ENCODE data around the gene ABCA13.

The ABCA13 gene

GRCh38 chr7:48295296-48295971 lies 124.2 kb downstream of the ABCA13 start:
- H3K9me3 ChIP-seq (ENCODE audit: control insufficient read depth, insufficient read depth, low read length), result no peaks in the 10 kb centered on the region
- H3K27ac ChIP-seq (ENCODE audit: low read length), result no peak overlapping the region
- no peaks in the 10 kb centered on the region; the same call in 1 of the 2 replicates for H3K4me1 ChIP-seq (ENCODE audit: control insufficient read depth, insufficient read depth, low read length)
- no peaks in the 10 kb centered on the region for H3K36me3 ChIP-seq (ENCODE audit: control insufficient read depth, insufficient read depth, low read length)
- no peaks in the 10 kb centered on the region; the same call in 1 of the 2 replicates for H3K27me3 ChIP-seq (ENCODE audit: control insufficient read depth, insufficient read depth, low read length)
- no peak overlapping the region for H3K4me3 ChIP-seq (ENCODE audit: low read length)
- WGBS (ENCODE audit: insufficient coverage, insufficient read length), result no CpG with 5 or more reads among the region's 7 CpGs
- no peak for DNase-seq (ENCODE audit: low read depth, low spot score)

- WGBS (ENCODE audit: insufficient coverage, insufficient read length), result no CpG with 5 or more reads among the region's 2 CpGs
- no peak for DNase-seq (ENCODE audit: low read depth, low spot score)
- H3K36me3 ChIP-seq (ENCODE audit: control insufficient read depth, insufficient read depth, low read length), result no peaks in the 10 kb centered on the region
- H3K9me3 ChIP-seq (ENCODE audit: control insufficient read depth, insufficient read depth, low read length), result no peaks in the 10 kb centered on the region
- H3K27ac ChIP-seq (ENCODE audit: low read length), result no peak overlapping the region
- no peaks in the 10 kb centered on the region; the same call in 1 of the 2 replicates for H3K27me3 ChIP-seq (ENCODE audit: control insufficient read depth, insufficient read depth, low read length)
- H3K4me3 ChIP-seq (ENCODE audit: low read length), result no peak overlapping the region
- H3K4me1 ChIP-seq (ENCODE audit: control insufficient read depth, insufficient read depth, low read length), result peaks cover 3% of the 10 kb centered on the region; the same call in 1 of the 2 replicates
These were observed 125.7 kb downstream of the ABCA13 start for GRCh38 chr7:48296966-48297365.

- Histone ChIP-seq H3K27ac (ENCODE audit: low read length) (no peak overlapping the region), H3K9me3 (ENCODE audit: control insufficient read depth, insufficient read depth, low read length) (no peaks in the 10 kb centered on the region), H3K4me3 (ENCODE audit: low read length) (no peak overlapping the region), H3K27me3 (ENCODE audit: control insufficient read depth, insufficient read depth, low read length) (no peaks in the 10 kb centered on the region; the same call in 1 of the 2 replicates), H3K36me3 (ENCODE audit: control insufficient read depth, insufficient read depth, low read length) (no peaks in the 10 kb centered on the region; the same call in 1 of the 2 replicates), H3K4me1 (ENCODE audit: control insufficient read depth, insufficient read depth, low read length) (peaks cover 3% of the 10 kb centered on the region; the same call in 1 of the 2 replicates)
- no peak for DNase-seq (ENCODE audit: low read depth, low spot score)
- WGBS (ENCODE audit: insufficient coverage, insufficient read length), result no CpG with 5 or more reads among the region's 5 CpGs
These were observed 127.5 kb downstream of the ABCA13 start for GRCh38 chr7:48298779-48299178.

DNA sequence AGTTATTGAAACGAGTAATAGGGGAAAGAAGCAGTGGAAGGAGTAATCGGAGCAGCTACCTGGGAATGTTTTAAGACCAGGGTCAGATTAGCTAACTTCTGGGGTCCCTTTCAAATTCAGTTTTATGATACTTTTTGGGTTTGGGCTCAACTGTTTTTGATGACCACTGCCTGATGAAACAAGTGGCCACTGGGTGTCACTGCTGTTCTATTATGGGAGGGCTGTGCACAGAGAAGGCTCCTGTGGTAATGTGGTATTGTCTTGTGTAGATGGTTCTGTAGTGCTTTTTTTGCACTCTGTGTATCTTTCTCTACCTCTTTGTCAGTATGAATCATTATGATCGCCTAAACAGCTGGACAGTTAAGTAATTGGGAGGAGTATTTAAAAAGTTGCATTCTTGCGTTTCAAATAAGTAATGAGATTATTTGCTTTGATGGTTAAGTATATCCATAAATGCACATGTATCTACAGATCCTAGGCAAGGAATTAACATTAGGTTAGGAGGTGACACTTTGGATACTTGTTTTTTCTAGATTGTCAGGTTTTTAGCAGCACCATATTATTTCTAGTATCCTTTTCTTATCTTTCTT lies 128.4 kb downstream of the ABCA13 start:
- H3K4me3 ChIP-seq (ENCODE audit: low read length), result no peak overlapping the region
- H3K36me3 ChIP-seq (ENCODE audit: control insufficient read depth, insufficient read depth, low read length), result no peaks in the 10 kb centered on the region; the same call in 1 of the 2 replicates
- peaks cover 3% of the 10 kb centered on the region; the same call in 1 of the 2 replicates for H3K4me1 ChIP-seq (ENCODE audit: control insufficient read depth, insufficient read depth, low read length)
- WGBS (ENCODE audit: insufficient coverage, insufficient read length), result no CpG with 5 or more reads among the region's 4 CpGs
- no peaks in the 10 kb centered on the region for H3K9me3 ChIP-seq (ENCODE audit: control insufficient read depth, insufficient read depth, low read length)
- no peak overlapping the region for H3K27ac ChIP-seq (ENCODE audit: low read length)
- H3K27me3 ChIP-seq (ENCODE audit: control insufficient read depth, insufficient read depth, low read length), result no peaks in the 10 kb centered on the region; the same call in 1 of the 2 replicates
- peak; percentile 13 for DNase-seq (ENCODE audit: low read depth, low spot score)

GRCh38 chr7:48300301-48300700 lies 129.0 kb downstream of the ABCA13 start:
- H3K27me3 ChIP-seq (ENCODE audit: control insufficient read depth, insufficient read depth, low read length), result no peaks in the 10 kb centered on the region; the same call in 1 of the 2 replicates
- WGBS (ENCODE audit: insufficient coverage, insufficient read length), result no CpG with 5 or more reads among the region's 2 CpGs
- no peak overlapping the region for H3K27ac ChIP-seq (ENCODE audit: low read length)

DNA sequence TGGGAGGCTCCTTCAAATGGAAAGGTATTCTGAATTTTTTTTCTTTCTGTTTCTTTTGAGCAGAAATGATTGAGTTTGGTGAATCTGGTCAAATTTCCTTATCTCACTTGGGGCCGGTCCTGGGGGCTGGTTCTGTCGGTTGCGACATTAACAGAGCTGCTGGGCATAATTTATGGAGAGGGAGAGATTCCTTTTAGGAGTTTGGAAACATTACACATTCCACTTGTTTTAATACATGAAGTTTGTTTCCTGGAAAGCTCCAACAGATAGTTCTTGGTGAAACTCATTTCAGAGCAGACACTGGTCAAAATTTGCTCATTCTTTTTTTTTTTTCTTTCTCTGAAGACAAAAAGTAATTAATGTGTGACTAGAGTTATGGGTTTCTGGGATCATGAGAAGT lies 129.9 kb downstream of the ABCA13 start:
- no peak for DNase-seq (ENCODE audit: low read depth, low spot score)
- WGBS (ENCODE audit: insufficient coverage, insufficient read length), result no CpG with 5 or more reads among the region's 3 CpGs
- no peaks in the 10 kb centered on the region; the same call in 1 of the 2 replicates for H3K36me3 ChIP-seq (ENCODE audit: control insufficient read depth, insufficient read depth, low read length)
- no peak overlapping the region for H3K4me3 ChIP-seq (ENCODE audit: low read length)
- H3K9me3 ChIP-seq (ENCODE audit: control insufficient read depth, insufficient read depth, low read length), result no peaks in the 10 kb centered on the region
- H3K27me3 ChIP-seq (ENCODE audit: control insufficient read depth, insufficient read depth, low read length), result no peaks in the 10 kb centered on the region; the same call in 1 of the 2 replicates
- H3K27ac ChIP-seq (ENCODE audit: low read length), result no peak overlapping the region
- H3K4me1 ChIP-seq (ENCODE audit: control insufficient read depth, insufficient read depth, low read length), result peaks cover 3% of the 10 kb centered on the region; the same call in 1 of the 2 replicates

More at GRCh38 chr7:48300301-48300700, 129.0 kb downstream of the ABCA13 start:
- Histone ChIP-seq H3K4me3 (ENCODE audit: low read length) (no peak overlapping the region), H3K9me3 (ENCODE audit: control insufficient read depth, insufficient read depth, low read length) (no peaks in the 10 kb centered on the region), H3K4me1 (ENCODE audit: control insufficient read depth, insufficient read depth, low read length) (peaks cover 3% of the 10 kb centered on the region; the same call in 1 of the 2 replicates), H3K36me3 (ENCODE audit: control insufficient read depth, insufficient read depth, low read length) (no peaks in the 10 kb centered on the region; the same call in 1 of the 2 replicates)
- peak; percentile 22 for DNase-seq (ENCODE audit: low read depth, low spot score)

GRCh38 chr7:48304641-48305040 lies 133.4 kb downstream of the ABCA13 start:
- Histone ChIP-seq H3K27me3 (ENCODE audit: control insufficient read depth, insufficient read depth, low read length) (no peaks in the 10 kb centered on the region), H3K4me1 (ENCODE audit: control insufficient read depth, insufficient read depth, low read length) (peaks cover 3% of the 10 kb centered on the region; the same call in 1 of the 2 replicates), H3K4me3 (ENCODE audit: low read length) (no peak overlapping the region), H3K9me3 (ENCODE audit: control insufficient read depth, insufficient read depth, low read length) (no peaks in the 10 kb centered on the region), H3K27ac (ENCODE audit: low read length) (no peak overlapping the region), H3K36me3 (ENCODE audit: control insufficient read depth, insufficient read depth, low read length) (no peaks in the 10 kb centered on the region; the same call in 1 of the 2 replicates)
- no CpG with 5 or more reads among the region's 1 CpG for WGBS (ENCODE audit: insufficient coverage, insufficient read length)
- no peak for DNase-seq (ENCODE audit: low read depth, low spot score)

DNA sequence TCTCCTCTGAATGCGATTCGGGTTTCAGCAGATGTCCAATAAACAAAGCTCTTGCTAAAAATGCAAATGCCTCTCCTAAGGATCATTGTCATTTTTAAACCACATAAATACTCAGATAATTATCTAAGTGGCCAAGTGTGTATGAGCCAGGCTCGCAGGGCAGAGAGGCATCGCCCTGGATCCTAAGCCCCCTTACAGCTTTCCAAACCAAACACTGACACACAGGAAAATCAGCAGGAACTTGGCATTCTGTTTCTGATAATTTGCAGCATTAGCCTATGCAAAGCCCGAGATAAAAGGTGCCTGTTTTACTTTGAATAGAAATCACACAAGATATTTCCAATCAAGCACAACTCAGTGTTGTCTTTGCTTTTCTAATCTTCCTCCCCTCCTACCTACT lies 134.4 kb downstream of the ABCA13 start:
- Histone ChIP-seq H3K36me3 (ENCODE audit: control insufficient read depth, insufficient read depth, low read length) (no peaks in the 10 kb centered on the region; the same call in 1 of the 2 replicates), H3K27me3 (ENCODE audit: control insufficient read depth, insufficient read depth, low read length) (no peaks in the 10 kb centered on the region), H3K4me1 (ENCODE audit: control insufficient read depth, insufficient read depth, low read length) (peaks cover under 1% of the 10 kb centered on the region; the same call in 1 of the 2 replicates), H3K4me3 (ENCODE audit: low read length) (no peak overlapping the region), H3K9me3 (ENCODE audit: control insufficient read depth, insufficient read depth, low read length) (no peaks in the 10 kb centered on the region), H3K27ac (ENCODE audit: low read length) (no peak overlapping the region)
- WGBS (ENCODE audit: insufficient coverage, insufficient read length), result no CpG with 5 or more reads among the region's 5 CpGs
- no peak for DNase-seq (ENCODE audit: low read depth, low spot score)

DNA sequence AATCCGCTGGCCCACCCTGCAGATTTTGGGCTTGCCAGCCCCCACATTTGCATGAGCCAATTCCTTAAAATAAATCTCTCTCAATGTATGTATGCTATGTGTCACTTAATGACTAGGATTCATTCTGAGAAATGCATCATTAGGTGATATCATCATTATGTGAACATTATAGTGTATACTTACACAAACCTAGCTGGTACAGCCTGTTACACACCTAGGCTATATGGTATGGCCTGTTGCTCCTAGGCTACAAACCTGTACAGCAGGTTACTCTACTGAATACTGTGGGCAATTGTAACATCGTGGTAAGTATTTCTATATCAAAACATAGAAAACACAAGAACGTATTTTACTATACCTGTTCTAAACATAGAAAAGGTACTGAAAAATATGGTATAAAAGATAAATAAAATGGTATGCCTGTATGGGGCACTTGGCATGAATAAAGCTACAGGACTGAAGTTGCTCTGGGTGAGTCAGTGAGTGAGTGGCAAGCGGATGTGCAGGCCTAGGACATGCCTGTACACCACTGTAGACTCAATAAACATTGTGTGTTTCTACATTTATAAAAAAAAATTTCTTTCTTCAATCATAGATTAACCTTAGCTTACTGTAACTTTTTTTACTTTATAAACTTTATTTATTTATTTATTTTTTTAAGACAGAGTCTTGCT lies 135.9 kb downstream of the ABCA13 start:
- H3K4me1 ChIP-seq (ENCODE audit: control insufficient read depth, insufficient read depth, low read length), result no peaks in the 10 kb centered on the region
- H3K9me3 ChIP-seq (ENCODE audit: control insufficient read depth, insufficient read depth, low read length), result no peaks in the 10 kb centered on the region
- H3K27ac ChIP-seq (ENCODE audit: low read length), result no peak overlapping the region
- H3K36me3 ChIP-seq (ENCODE audit: control insufficient read depth, insufficient read depth, low read length), result no peaks in the 10 kb centered on the region; the same call in 1 of the 2 replicates
- no peak overlapping the region for H3K4me3 ChIP-seq (ENCODE audit: low read length)
- WGBS (ENCODE audit: insufficient coverage, insufficient read length), result no CpG with 5 or more reads among the region's 4 CpGs
- no peaks in the 10 kb centered on the region for H3K27me3 ChIP-seq (ENCODE audit: control insufficient read depth, insufficient read depth, low read length)
- DNase-seq (ENCODE audit: low read depth, low spot score), result no peak

GRCh38 chr7:48309720-48310119 lies 138.5 kb downstream of the ABCA13 start:
- Histone ChIP-seq H3K27me3 (ENCODE audit: control insufficient read depth, insufficient read depth, low read length) (no peaks in the 10 kb centered on the region), H3K27ac (ENCODE audit: low read length) (no peak overlapping the region), H3K36me3 (ENCODE audit: control insufficient read depth, insufficient read depth, low read length) (no peaks in the 10 kb centered on the region), H3K9me3 (ENCODE audit: control insufficient read depth, insufficient read depth, low read length) (no peaks in the 10 kb centered on the region), H3K4me1 (ENCODE audit: control insufficient read depth, insufficient read depth, low read length) (no peaks in the 10 kb centered on the region), H3K4me3 (ENCODE audit: low read length) (no peak overlapping the region)
- no peak for DNase-seq (ENCODE audit: low read depth, low spot score)
- WGBS (ENCODE audit: insufficient coverage, insufficient read length), result no CpG with 5 or more reads among the region's 12 CpGs
